Measurements from ENCODE around the gene NFASC. TPM values are rescaled to one million over a fixed set of nuclear protein-coding genes. Genes with fewer than 3 reads are reported as not detected.

Gene NFASC
- total RNA-seq, 2 experiments from 2014 or later = 0.10 to 0.20 TPM

DNA sequence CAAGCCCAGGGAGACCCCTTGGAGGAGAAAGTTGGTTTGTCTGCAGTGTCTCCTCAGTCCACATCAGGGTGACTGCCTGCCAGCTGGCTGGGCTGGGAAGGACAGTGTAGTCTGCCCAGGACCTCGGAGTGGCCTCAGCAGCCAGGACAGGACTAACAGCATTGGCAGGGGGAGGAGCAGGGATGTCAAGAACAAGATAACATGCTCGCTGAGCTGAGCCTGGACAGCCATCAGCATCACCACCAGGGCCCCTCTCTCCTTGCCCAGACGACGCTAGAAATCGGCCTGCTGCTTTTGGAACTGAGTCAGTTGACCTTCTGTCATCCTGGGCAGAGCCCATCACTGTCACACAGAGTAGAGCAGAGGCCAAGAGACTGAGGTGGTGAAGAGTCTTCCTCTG lies 88.7 kb downstream of the NFASC start:
- no peak for DNase-seq
- Mint-ChIP-seq H3K9me3 (no peaks in the 10 kb centered on the region), H3K27ac (no peak overlapping the region), H3K4me1 (ENCODE audit: low read depth) (no peaks in the 10 kb centered on the region), H3K4me3 (no peak overlapping the region), H3K36me3 (ENCODE audit: low read depth) (no peaks in the 10 kb centered on the region), H3K27me3 (ENCODE audit: low read depth) (peaks cover 2% of the 10 kb centered on the region)
- CTCF ChIA-PET = no interaction called here
- intact Hi-C loops (cut with micrococcal nuclease) = no loop called here

DNA sequence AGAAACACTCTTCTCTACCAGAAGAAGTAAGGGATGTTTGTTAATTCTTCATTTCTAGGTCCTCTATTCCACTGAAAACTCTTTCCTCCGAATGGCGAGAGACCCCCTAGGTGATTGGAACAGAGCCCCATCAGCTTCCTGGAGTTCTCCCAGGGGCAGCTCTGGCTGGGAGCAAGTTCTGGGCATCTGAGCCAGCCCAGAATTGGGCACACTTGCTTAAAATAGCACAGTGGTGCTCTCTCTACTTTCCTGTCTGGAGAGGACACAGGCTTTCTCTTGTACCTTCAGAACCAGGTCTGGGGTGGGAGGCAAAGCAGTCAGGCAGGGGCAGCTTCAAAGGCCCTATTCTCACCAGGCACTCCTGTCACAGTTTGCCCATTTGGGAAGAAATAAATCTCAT lies 89.2 kb downstream of the NFASC start:
- intact Hi-C loops (cut with micrococcal nuclease) = no loop called here
- H3K4me3 Mint-ChIP-seq = no peak overlapping the region
- H3K27ac Mint-ChIP-seq = no peak overlapping the region
- no peaks in the 10 kb centered on the region for H3K36me3 Mint-ChIP-seq (ENCODE audit: low read depth)
- CTCF ChIA-PET = no interaction called here
- H3K4me1 Mint-ChIP-seq (ENCODE audit: low read depth) = no peaks in the 10 kb centered on the region
- DNase-seq = no peak
- H3K9me3 Mint-ChIP-seq = no peaks in the 10 kb centered on the region
- peaks cover 2% of the 10 kb centered on the region for H3K27me3 Mint-ChIP-seq (ENCODE audit: low read depth)

DNA sequence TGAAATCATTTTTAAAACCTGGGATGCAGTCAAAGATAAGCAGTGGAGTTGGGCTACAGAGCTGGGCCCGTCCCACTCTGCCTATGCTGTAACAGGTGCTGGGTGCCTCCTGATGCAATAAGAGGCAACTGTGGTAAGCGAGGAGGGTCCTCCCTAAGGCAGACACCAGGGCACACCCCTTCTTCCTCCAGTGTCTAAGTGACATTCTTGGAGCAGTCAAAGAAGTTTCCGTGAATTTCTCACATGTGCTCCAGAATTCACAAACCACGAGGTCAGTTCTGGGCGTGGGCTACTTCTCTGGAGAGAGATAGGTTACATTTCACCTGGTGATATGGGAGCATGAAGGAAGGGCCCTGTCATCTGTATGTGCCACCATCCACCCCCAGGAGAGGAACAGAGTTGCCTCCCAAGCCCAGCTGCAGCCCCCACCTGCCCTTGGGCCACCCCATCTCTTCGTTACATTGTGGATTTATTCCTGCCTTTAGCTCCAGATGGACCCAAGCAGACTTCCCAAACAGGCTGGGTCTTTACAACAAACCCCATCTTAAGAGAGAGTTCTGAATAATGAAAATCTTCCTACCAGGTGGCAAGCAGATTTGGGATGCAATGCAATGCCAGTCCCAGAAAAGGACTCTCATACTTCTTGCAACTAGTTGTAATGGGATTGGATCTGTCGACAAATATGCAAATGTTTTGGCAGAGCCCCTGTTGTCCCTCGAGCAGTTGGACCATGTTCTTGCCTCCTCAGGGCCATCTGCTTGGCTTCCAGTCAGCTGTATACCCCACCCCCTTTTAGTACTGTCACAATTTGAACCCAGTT lies 89.9 kb downstream of the NFASC start:
- Mint-ChIP-seq H3K4me1 (ENCODE audit: low read depth) (no peaks in the 10 kb centered on the region), H3K36me3 (ENCODE audit: low read depth) (no peaks in the 10 kb centered on the region), H3K9me3 (no peaks in the 10 kb centered on the region), H3K27ac (no peak overlapping the region), H3K27me3 (ENCODE audit: low read depth) (peaks cover 2% of the 10 kb centered on the region), H3K4me3 (no peak overlapping the region)
- CTCF ChIA-PET = interaction anchor here (0.8 kb wide), 1 partner anchor 101 kb away, joined by 3 read pairs; no protein-coding TSS in a partner anchor
- intact Hi-C loops (cut with micrococcal nuclease) = no loop called here
- no peak for DNase-seq

DNA sequence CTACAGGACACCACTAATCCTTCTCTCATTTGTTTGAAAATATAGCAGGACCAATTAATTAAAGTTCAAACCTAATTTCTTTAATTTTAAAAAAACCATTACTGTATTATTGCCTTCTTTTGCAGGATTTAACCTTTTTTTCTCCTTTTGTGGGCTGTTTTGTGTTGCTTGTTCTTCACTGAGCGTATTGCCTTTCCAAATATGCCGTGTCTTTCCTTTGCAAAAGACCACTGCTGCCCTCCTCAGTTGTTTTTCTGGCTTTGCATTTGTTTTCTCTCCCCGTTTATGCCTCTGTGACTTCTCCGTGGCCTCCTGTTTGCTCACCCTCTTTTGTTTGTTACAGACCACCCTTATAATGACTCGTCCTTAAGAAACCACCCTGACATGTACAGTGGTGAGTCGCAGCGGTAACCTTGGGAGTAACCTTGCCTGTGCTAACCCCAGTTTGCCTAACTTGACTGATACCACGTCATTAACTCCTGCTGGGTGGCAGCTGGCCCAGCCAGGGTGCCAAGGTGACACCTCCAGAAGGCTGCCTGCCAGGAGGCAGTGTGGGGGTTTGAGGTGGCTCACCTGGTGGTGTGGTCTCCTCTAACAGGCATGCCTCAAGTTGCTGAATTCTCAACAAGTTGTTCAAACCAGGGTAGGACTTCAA lies 91.2 kb downstream of the NFASC start:
- H3K9me3 Mint-ChIP-seq = no peaks in the 10 kb centered on the region
- intact Hi-C loops (cut with micrococcal nuclease) = no loop called here
- H3K27ac Mint-ChIP-seq = no peak overlapping the region
- H3K4me3 Mint-ChIP-seq = no peak overlapping the region
- no peaks in the 10 kb centered on the region for H3K4me1 Mint-ChIP-seq (ENCODE audit: low read depth)
- H3K27me3 Mint-ChIP-seq (ENCODE audit: low read depth) = peaks cover 2% of the 10 kb centered on the region
- H3K36me3 Mint-ChIP-seq (ENCODE audit: low read depth) = no peaks in the 10 kb centered on the region
- CTCF ChIA-PET = interaction anchor here (1.2 kb wide), 1 partner anchor 20 kb away, joined by 7 read pairs; no protein-coding TSS in a partner anchor
- no peak for DNase-seq

DNA sequence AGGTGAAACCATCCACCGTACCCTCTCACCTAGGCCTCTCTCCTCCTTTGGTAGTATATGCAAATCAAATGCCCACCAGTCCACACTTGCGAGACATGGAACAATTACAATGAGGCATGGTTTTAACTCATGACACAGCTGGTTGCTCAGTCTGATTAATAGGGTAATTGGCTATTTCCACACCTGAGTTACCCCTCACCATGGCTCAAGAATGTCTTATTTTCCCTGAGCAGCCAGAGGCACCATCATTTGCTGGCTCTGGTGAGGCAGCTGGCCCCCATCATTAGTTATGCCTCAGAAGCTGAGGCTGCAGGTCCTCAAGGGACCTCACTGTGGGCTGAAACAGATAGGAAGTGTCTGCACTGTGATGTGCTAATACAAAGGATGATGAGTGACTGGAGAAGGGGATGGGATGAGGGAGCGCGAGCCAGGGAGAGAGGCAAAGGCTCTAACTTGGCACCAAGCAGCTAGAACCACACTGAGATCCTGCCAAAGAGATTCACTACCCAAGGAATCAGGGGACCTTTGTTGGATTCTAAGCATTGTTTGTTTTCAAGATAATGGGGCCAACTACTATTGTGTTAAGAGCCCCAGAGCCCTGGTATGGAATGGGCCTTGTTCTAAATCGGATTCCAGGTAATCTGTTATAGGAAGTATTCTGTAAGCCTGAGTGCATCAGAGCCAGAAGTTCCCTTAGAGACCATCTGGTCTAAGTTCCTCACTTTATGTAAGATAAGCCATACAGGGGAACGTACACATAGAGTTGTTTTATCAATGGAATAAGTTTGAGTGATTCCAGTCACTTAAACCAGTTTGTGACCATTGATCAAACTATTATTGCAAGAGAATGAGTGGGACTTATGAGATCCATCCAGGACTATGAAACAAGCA lies 92.3 kb downstream of the NFASC start:
- CTCF ChIA-PET = interaction anchor here (1.2 kb wide), 1 partner anchor 21 kb away, joined by 7 read pairs; no protein-coding TSS in a partner anchor
- peaks cover under 1% of the 10 kb centered on the region for H3K27me3 Mint-ChIP-seq (ENCODE audit: low read depth)
- intact Hi-C loops (cut with micrococcal nuclease) = no loop called here

DNA sequence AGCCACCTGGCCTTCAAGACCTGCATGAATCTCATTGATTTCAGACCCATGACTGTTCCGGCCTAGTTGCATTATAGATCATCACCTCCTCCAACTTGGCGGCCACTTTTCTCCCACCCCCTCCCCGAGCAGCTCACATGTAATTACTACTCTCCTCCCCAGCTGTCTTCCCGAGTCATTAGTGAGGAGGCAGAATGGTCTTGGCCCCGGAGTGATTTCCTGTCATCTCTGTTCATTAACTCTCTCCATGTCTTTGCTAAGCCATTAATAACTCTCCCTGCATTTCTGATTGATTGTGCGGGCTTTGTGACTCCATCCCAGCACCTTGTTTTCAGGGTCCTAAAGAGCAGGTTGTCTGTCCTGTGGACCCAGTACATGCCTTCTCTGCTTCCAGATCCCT lies 96.8 kb downstream of the NFASC start:
- no peak overlapping the region for H3K27ac Mint-ChIP-seq
- no peak for DNase-seq
- no peaks in the 10 kb centered on the region for H3K9me3 Mint-ChIP-seq
- intact Hi-C loops (cut with micrococcal nuclease) = no loop called here
- no peaks in the 10 kb centered on the region for H3K4me1 Mint-ChIP-seq (ENCODE audit: low read depth)
- H3K27me3 Mint-ChIP-seq (ENCODE audit: low read depth) = no peaks in the 10 kb centered on the region
- H3K36me3 Mint-ChIP-seq (ENCODE audit: low read depth) = no peaks in the 10 kb centered on the region
- CTCF ChIA-PET = interaction anchor here (0.7 to 3.6 kb wide), 5 partner anchors 8 to 262 kb away, joined by 3 to 16 read pairs (median 4); no protein-coding TSS in a partner anchor
- H3K4me3 Mint-ChIP-seq = no peak overlapping the region

More for the DNA sequence above, 92.3 kb downstream of the NFASC start:
- H3K27ac Mint-ChIP-seq = no peak overlapping the region
- H3K36me3 Mint-ChIP-seq (ENCODE audit: low read depth) = no peaks in the 10 kb centered on the region
- H3K9me3 Mint-ChIP-seq = no peaks in the 10 kb centered on the region
- DNase-seq = no peak
- no peak overlapping the region for H3K4me3 Mint-ChIP-seq
- H3K4me1 Mint-ChIP-seq (ENCODE audit: low read depth) = no peaks in the 10 kb centered on the region

DNA sequence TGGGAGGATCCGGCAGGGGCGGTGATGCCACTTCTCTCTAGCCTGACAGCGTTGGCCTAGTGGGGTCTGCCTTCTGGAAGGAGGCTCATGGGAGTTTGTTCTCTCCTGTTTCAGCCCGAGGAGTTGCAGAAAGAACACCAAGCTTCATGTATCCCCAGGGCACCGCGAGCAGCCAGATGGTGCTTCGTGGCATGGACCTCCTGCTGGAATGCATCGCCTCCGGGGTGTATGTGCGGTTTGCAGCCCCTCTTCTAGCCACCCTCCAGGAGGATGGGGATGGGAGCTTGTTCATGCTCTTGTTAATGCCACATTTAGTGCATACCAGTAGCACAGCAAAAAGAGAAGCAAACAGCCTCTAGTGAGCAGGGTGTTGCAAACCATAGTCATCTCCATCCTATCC lies 97.5 kb downstream of the NFASC start:
- CTCF ChIA-PET = interaction anchor here (1.0 to 1.2 kb wide), 3 partner anchors 21 to 261 kb away, joined by 3 to 4 read pairs (median 4); no protein-coding TSS in a partner anchor
- no peaks in the 10 kb centered on the region for H3K4me1 Mint-ChIP-seq (ENCODE audit: low read depth)
- no peak overlapping the region for H3K4me3 Mint-ChIP-seq
- H3K36me3 Mint-ChIP-seq (ENCODE audit: low read depth) = no peaks in the 10 kb centered on the region
- H3K27me3 Mint-ChIP-seq (ENCODE audit: low read depth) = no peaks in the 10 kb centered on the region
- intact Hi-C loops (cut with micrococcal nuclease) = no loop called here
- no peaks in the 10 kb centered on the region for H3K9me3 Mint-ChIP-seq
- H3K27ac Mint-ChIP-seq = no peak overlapping the region
- DNase-seq = no peak

DNA sequence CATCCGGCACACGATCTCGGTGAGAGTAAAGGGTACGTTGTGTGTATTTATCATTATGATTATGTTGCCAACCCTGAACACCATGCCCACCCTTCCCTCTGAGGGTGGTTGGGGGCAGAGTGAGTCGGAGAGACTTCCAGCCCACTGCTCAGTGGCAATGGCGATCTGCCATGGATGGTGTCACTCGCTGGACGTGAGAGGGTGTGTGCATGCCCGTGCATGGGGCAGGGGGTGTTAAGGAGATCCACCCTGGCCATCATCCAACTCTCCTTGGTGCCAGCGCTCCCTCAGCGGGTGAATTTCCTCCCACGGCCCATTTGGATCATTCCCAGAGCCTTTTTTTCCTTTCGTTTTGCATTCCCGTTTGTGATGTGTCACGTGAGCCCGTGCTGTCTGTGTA lies 98.3 kb downstream of the NFASC start:
- CTCF ChIA-PET = no interaction called here
- no peak for DNase-seq
- H3K27ac Mint-ChIP-seq = no peak overlapping the region
- no peak overlapping the region for H3K4me3 Mint-ChIP-seq
- no peaks in the 10 kb centered on the region for H3K27me3 Mint-ChIP-seq (ENCODE audit: low read depth)
- intact Hi-C loops (cut with micrococcal nuclease) = no loop called here
- no peaks in the 10 kb centered on the region for H3K36me3 Mint-ChIP-seq (ENCODE audit: low read depth)
- H3K4me1 Mint-ChIP-seq (ENCODE audit: low read depth) = no peaks in the 10 kb centered on the region
- no peaks in the 10 kb centered on the region for H3K9me3 Mint-ChIP-seq

DNA sequence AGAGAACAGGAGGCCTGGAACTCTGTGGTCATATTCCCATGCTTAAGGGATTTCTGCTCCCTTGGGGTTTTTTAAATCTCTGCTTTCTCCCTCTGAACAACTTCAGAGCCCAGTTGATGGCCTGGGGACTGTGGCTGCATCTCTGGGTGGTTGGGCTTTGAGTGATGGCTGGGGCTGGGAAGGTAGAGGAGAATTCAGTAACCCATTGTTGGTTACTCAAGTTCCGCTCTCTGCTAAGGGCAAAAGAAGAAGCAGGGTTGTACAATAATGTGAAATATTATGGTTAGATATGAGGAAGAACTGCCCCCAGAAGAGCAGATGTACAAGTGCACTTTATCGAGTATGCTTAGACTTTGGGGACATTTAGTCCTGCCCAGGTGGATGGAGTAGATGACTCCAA lies 100.3 kb downstream of the NFASC start:
- no peak for DNase-seq
- H3K36me3 Mint-ChIP-seq (ENCODE audit: low read depth) = no peaks in the 10 kb centered on the region
- H3K27me3 Mint-ChIP-seq (ENCODE audit: low read depth) = peaks cover 2% of the 10 kb centered on the region
- H3K4me3 Mint-ChIP-seq = no peak overlapping the region
- H3K27ac Mint-ChIP-seq = no peak overlapping the region
- no peaks in the 10 kb centered on the region for H3K9me3 Mint-ChIP-seq
- intact Hi-C loops (cut with micrococcal nuclease) = no loop called here
- CTCF ChIA-PET = interaction anchor here (3.5 kb wide), 1 partner anchor 92 kb away, joined by 36 read pairs; no protein-coding TSS in a partner anchor
- H3K4me1 Mint-ChIP-seq (ENCODE audit: low read depth) = no peaks in the 10 kb centered on the region

DNA sequence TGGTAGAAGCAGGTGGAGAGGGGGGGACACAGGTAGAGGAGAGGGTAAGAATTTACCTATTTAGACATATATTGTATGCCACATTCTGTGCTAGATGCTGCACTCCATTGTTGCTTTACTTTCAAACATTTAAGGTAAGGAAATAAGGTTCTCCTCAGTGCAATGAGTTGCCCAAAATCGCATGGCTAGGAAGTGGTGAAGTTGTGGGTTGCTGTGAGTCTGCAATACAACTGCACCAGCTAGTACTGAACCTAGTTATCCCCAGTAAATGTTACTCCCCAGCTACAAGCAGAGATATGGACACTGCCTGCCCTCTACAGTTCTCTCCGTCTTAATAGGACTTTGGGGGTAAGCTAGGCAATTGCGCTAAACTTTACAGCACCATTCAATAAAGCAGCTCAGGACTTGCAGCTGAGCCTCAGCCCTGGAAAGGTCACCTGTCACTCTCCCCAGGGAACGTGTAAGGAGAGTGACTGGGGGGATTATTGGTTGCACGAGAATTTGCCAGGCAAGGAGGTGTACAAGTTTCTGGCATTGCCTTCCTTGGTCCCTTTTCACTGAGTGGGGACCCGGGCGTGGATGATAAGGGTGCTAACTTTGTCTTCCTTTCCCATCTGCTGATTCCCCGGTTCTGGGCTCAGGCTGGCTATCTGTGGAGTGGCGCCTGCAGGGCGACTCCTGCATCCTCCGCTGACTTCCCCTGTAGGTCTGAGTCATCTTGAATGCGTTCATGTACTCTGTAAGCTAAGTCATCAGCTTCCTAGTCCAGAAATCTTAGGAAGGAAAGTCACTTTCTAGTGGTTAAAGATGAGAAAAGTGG lies 101.1 kb downstream of the NFASC start:
- CTCF ChIA-PET = interaction anchor here (3.5 to 5.0 kb wide), 2 partner anchors 17 to 91 kb away, joined by 28 to 36 read pairs; no protein-coding TSS in a partner anchor
- DNase-seq = no peak
- Mint-ChIP-seq H3K27ac (no peak overlapping the region), H3K9me3 (no peaks in the 10 kb centered on the region), H3K4me3 (no peak overlapping the region), H3K27me3 (ENCODE audit: low read depth) (peaks cover 2% of the 10 kb centered on the region), H3K36me3 (ENCODE audit: low read depth) (no peaks in the 10 kb centered on the region), H3K4me1 (ENCODE audit: low read depth) (no peaks in the 10 kb centered on the region)
- intact Hi-C loops (cut with micrococcal nuclease) = no loop called here

DNA sequence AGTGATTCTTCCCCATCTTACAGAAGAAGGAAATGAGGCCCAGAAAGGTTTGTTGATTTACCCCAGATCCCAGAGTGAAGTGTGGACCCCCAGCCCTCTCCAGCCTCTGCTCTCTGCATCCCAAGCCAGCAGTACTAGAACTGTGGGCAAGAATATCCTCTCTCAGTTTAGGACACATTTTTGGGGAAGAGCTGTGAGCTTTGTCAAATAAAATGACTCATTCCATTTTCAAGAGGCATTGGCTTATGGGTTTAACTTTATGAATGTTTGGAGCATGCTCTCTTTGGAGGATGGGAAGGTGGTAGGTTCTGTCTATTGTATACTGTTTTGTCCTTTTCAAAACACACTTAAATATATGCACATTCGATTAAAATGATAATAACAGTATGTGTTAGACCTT lies 101.8 kb downstream of the NFASC start:
- CTCF ChIA-PET = interaction anchor here (3.5 to 5.0 kb wide), 2 partner anchors 16 to 90 kb away, joined by 28 to 36 read pairs; no protein-coding TSS in a partner anchor
- Mint-ChIP-seq H3K27ac (no peak overlapping the region), H3K4me1 (ENCODE audit: low read depth) (no peaks in the 10 kb centered on the region), H3K9me3 (no peaks in the 10 kb centered on the region), H3K4me3 (no peak overlapping the region), H3K27me3 (ENCODE audit: low read depth) (peaks cover 2% of the 10 kb centered on the region), H3K36me3 (ENCODE audit: low read depth) (no peaks in the 10 kb centered on the region)
- DNase-seq = no peak
- intact Hi-C loops (cut with micrococcal nuclease) = no loop called here

All from activated naive CD4-positive, alpha-beta T cell treated with anti-CD3 and anti-CD28 coated beads for 36 hours (primary cell).